GM19328 (cell line): ENCODE data around the gene PROB1.

ENCODE experiments used
- ATAC-seq: cut with Tn5 transposase; IDR thresholded peaks from one replicate; pipeline ENCODE4 v1.9.1; 2021; ENCODE audit warnings: mild to moderate bottlenecking, moderate library complexity; ENCODE audit not compliant: unreplicated experiment

PROB1 gene

DNA sequence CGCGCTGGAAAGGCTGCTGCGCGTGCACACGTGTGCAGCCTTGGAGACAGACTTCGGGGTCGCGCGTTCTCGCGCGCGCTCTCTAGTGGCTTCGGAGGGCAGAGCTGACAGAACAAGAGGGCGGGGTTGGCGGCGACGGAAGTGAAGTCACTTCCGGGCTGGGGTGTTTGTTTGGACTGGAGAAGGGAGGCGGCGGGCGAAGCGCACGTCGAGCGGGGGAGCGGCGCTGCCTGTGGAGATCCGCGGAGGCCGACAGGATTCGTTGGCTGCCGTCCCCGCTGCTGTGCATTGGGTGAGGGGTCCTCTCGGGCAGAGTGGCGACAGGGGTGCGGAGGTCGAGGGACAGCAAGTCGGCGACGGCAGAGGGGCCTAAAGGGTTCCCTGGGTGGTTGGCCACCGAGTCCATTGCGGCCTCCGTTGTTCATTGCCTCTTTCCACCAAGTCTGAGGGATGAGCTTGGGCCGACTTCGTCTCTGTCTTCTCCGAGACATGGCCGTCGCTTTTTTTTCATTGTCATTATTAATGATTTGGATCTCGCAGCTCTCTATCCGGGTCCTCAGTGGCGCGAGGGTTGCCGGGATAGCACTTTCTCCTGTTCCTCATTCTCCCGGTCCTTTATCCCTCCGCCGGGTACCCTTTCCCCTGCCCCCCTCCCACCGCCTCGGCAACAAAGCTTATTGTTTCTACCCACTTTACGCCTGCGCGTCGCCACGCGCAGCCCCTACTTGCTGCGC lies 53.0 kb downstream of the PROB1 start, which contains the start of gene PAIP2:
Gene PAIP2 (plus strand): TSS at position 166 of the 734 bp plus-strand sequence. CDS start 21,931 bp downstream, outside the sequence.
- peak; percentile 95 for ATAC-seq

GRCh38 chr5:139341187-139341688 lies 53.7 kb downstream of the PROB1 start:
- ATAC-seq = no peak
